ENCODE measurements around the gene PPP2R5C.

PPP2R5C gene

DNA sequence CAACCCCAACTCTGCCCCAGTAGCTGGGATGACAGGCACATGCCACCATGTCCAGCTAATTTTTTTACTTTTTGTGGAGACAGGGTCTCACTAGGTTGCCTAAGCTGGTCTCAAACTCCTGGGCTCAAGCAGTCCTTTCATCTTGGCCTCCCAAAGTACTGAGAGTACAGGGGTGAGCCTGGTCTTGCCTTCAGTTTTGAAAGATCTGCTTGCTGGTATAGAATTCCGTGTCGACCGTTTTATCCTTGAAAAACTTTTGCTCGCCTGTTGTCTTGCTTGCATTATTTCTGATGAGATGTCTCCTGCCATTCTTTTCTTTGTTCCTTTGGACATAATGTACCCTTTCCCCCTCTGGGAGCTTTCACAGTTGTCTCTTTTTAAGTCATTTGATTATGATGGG, 110.8 kb downstream of the PPP2R5C start:
- no peak for DNase-seq

DNA sequence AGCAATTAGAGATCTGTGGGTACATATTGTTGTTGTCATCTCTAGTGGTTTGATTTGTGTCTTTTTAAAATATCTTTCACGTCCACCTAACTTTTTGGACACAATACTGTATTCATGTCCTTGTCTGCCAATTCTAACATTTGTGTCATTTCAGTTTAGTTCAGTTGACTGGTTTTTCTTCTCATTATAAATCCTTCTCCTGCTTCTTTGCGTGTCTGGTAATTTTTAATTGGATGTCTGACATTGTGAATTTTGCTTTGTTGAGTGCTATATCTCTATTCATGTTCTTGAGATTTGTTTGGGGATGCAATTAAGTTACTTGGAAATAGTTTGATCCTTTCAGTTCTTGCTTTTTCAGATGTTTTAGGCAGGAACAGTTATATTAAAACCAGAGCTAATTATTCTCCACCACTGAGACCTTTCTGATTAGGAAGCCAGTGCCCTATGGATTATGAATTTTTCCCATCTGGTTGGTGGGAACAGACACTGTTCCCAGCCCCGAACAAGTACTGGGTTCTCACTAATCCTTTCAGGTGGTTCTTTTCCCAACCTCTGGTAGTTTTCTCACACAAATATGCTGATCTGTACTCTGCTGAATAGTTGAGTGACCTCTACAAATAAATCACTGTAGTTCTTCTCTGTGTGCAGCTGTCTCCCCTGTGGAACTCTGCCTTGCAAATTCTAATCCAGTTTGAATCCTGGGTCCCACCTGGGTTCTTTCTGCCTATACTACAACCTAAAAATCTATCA, 111.7 kb downstream of the PPP2R5C start:
- no peak for DNase-seq

DNA sequence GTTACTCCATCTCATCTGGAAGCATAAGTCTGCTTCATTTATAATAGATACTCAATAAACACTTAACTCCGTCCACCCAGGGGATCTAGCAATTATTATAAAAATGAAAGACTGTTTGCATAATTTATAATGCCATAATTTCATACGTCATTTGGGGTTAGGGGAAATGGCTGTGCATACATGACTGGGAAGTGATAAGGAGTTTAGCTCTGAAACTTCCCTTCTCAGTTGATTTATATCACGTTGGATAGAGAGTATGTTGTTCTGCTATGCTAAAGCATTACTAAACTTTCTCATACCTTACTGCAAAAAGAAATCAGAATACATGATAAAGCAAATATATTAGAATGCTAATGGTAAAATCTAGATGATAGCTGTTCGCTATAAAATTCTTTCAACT, 112.5 kb downstream of the PPP2R5C start:
- DNase-seq, result no peak

DNA sequence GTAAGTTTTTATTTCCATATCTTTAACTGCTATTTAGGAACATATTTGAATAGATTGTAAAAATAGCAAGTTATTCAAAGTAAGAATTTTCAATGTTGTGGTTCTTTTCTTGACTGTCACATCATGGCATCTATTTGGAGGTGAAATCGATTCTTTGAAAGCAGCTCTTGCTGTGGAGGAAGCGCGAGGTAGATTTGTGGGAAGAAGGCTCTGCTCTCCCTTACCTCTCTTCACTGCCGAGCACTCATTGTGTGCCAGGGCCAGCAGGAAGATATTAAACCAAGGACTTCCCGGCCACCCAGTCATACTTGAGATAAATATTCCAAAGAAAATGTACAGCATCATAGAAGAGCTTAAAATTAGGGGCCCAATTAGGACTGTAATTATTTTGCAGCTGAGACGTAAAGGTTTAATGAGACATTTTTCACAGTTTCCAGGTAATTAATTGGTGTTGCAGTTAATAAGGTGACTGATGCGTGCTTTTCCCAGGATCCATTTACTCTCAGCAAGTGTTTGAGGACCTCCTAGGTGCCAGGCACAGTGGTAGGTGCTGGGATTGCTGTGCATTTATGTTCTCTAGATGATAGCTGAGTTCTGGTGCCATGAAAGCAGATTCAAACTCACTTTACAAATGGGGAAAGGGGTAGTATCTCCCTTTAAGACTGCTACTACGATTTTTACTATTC, 113.7 kb downstream of the PPP2R5C start:
- DNase-seq, result no peak

DNA sequence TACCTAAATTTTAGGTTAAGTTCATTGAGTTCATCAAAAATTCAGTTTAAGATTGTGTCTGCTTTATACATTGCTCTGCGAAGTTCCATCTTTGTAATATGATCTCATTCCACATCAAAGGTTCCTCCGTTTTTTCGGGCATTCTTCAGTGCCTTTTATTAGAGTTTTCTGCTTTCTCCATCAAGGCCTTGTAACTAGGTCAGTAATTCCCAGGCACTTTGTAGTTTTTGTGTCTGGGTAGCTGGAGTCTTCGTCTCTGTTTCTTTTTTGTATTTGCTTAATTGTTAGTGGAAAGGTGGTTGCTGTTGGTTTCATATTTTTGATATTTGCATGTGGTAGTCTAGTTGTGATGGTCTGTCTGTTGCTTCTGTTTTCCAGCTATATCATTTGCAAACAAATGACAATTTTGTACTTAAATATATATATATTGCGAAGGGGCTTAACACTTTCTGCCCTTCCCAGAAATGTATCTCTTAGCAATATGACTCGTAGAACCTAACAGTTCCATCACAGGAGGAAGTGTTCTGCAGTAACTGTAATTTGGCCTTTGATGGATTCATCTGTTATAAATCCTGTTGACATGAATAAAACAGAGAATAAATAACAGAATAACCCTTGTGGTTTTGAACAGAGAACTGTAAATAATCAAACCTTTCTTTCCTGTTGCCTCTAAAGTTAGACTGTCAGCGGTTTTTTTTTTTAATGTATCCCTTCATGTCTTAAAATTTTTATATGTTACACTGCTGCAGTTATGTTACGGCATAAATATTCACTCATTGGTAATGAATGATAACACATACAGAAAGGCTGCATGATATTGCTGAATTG, 114.4 kb downstream of the PPP2R5C start:
- no peak for DNase-seq

DNA sequence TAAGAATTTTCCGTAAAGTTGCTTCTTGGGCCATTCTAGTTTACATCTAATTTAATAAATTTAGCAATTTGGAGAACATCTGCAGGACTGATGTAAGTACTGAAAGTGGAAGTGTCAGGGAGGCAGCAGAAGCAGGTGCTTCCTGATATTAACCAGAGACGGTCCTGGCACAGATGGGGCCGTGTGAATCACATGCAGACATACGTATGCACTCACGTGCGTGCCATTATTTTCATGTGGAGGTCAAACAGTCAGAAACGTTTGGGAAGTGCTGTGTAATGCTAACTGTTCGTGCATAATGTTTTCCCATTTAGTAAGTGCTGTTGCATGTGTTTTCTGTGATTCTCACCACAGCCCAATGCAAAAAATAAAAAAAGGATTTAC, 115.0 kb downstream of the PPP2R5C start:
- DNase-seq, result no peak

DNA sequence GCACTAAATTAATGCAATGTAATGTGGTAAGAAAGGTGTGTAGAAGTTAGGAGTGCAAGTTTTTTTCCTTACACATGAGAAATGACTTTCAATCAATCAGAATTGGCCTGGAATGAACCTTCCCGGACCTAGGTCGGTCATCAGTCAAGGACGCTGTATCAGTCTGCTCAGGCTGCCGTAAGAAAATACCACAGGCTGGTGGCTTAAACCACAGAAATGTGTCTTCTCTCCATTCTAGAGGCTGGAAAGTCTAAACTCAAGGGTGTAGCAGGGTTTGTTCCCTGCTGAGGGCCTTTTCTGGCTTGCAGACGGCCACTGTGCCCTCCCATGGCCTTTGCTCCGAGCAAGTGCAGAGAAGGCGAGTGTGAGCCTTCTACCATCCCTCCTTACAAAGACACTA, 116.3 kb downstream of the PPP2R5C start:
- DNase-seq, result no peak

DNA sequence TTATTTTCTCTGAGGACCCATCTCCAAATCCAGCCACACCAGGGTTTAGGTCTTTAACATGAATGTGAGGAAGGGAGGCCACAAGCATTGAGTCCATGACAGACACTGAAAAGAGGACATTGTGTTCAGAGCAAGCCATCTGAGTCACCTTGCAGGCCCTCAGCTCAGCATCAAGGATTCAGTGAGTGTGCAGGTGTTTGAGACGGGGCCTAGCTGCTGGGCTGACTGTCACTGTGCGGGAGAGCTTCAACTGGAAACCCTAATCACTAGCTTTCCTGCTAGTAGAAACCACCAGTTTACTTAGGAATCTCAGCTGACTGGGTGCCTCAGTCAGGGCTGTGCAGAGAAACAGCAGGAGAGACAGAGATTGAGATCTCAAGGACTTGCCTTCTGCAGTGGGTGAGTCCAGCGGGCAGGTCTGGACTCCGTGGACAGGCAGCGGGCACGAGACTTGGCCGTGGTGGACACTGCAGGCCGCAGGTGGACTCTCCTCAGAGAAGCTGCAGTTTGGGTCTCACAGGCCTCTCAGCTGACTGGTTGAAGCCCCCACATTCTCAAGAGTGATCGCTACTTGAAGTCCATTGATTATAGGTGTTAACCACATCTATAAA, 116.8 kb downstream of the PPP2R5C start:
- no peak for DNase-seq

DNA sequence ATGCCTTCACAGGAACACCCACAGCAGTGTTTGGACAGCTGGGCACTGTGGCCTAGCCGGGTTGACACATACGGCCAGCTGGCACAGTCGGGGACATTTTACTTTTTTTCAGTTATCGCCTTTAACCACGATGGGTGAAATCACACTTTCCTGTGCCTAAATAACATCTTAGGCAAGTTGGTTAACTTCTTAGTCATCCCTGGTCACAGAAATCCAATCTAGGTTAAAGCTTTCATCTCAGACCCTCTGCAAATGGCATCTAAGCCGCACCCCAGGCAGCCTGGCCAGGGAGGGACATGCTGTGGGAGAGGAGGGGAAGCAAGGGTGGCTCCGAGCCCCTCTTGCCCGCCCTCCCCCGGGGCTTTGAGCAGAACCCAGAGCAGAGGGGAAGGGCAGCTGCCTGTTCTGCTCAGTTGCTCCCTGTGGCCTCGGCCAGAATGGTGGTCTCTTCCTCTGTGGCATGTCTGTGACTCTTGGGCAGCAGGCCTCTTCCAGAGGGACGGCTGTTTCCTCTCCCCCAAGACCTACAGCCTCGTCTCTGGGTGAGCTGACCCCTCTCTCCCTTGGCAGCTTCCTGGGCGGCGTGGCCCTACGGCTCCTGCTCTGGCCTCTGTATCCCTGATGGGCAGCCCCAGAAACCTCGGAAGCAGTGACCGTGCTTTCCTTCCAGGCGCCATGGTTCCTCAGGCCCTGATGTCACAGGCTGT, 117.5 kb downstream of the PPP2R5C start:
- no peak for DNase-seq

DNA sequence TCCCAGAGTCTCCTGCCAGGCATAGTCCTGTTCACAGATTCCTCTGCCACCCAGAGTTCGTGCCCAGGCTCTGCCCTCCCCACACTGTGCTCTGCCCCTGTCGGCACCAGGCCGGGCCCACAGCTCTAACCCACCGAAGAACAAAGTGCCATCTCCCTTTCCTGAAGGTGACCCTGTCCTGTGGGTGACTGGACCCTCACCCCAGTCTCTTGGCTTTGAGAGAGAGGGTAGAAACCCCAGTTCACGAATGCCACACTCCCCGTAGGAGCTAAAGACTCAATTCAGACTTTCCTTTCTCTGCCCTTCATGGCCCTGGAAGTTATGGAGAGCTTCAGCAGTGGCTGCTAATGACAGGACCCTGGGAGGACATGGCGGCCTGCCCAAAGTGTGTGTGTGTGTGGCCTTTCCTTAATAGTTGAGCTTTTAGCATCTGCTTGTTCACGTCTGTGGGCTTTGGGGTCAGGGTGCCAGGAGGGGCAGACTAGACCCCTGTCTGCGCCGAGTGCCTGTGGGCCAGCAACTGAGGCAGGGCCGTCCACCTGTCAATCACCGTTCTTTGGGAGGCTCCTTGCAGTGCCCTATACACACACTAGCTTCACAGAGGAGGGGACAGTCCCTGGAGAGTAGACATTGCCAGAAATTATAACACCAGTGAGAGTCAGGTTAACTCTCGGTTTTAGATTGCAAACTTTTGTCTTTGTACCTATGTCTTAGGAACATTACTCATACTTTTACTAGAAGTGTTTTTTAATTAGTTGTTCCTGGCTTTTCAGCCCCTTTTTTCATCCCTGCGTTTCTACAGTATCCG, 118.2 kb downstream of the PPP2R5C start:
- no peak for DNase-seq

DNA sequence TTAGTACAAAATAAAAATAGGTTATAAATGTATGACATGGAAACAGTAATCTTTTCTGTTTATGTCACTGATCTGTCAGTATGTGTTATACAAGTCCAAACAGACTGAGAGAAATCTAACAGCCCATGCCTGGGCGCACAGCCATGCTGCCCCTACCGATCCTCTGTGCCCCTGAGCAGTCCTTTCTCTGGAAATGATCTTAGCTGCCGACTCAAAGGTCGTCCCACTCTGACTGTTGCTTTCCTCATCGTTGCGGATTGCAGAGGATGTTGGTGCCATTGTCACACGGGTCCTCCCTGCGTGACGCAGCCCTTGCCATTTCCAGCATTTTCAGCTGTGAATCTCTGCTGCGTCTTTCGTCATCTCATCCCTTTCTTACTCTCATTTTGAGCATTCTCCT, 119.9 kb downstream of the PPP2R5C start:
- DNase-seq, result no peak

DNA sequence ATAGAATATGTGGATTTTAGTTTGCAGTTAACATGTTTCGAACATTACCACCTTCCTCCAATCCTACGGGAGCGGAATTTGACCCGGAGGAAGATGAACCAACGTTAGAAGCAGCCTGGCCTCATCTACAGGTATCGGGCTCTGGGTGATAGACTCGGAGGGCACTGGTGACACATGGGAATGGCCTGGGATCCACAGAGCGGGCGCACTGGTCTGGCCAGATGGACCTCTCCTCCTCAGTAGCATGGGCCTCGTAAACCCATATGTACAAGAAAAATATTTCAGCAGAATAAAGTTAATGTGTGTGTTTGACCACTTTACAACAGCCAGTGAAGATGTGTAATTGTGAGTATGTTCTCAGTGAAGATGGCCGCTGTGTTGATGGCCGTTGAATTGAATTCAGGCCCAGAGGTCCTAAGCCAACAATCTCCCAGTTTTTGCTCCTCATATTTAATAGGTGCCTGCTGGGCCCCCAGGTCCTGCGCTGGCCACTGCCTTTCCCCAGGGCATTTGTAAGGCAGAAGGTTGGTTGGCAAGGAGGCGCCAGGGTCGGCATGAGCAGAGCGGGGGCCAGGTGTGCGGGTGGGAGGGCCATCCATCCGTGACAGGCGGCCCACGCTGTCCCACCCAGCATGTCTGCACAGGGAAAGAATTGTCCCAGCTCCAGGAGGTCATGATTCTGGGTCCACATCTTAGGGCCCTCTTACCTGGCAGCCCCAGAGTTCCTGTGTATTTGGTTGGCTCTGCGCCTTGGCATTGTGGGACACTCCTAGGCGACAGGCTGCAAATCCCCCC, 120.8 kb downstream of the PPP2R5C start:
- no peak for DNase-seq

DNA sequence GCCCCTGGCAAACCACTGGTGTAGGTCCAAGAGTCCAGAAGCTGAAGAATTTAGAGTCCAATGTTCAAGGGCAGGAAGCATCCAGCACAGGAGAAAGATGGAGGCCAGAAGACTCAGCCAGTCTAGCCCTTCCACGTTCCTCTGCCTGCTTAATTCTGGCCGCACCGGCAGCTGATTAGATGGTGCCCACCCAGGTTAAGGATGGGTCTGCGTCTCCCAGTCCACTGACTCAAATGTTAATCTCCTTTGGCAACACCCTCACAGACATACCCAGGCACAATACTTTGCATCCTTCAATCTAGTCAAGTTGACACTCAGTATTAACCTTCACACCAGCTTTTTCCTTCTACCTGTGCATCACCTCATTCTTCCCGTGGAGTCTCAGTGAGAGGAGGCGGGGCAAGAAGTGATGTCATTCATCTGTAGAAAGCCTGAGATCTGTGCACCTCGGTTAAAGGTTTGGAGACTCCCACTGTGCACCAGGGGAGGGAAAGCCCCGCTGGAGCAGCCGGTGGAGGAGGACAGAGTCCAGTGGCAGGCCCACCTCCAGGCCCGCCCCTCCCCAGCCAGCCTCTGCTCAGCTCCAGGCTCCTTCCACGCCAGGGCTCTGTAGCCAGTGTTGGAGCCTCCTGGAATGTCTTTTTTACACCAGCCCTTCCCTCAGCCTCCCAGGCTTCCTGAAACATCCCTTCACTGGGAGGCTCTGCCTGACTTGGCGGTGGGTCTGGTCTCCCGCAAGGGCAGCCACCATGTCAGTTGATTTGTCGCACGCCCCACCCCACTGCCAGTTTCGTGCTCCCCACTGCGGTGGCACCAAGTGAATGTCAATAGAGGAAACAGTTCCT, 122.8 kb downstream of the PPP2R5C start:
- DNase-seq, result no peak

DNA sequence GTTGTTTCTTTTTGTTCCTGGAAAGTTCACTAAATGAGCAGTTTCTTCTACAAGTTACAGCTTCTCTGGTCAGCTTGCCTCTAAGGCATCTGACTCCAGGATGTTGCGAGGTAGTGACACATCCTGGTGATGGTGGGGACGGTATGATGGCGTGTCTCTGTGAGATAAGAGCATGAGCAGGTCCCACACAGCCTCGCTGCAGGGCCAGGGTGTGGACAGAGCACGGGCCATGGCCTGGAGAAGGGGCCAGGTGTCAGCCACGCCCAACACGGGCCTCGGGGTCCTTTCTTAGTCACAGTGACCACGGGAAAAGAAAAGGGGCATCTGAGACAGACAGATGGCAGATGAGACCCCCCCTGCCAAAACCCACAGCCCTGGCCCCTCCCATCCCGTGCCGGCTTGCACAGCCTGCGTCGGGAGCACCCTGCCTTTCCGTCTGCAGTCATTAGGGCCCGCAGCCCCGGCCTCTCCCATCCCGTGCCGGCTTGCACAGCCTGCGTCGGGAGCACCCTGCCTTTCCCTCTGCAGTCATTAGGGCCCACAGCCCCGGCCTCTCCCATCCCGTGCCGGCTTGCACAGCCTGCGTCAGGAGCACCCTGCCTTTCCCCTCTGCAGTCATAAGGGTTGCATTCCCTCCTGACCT, 123.5 kb downstream of the PPP2R5C start:
- no peak for DNase-seq

DNA sequence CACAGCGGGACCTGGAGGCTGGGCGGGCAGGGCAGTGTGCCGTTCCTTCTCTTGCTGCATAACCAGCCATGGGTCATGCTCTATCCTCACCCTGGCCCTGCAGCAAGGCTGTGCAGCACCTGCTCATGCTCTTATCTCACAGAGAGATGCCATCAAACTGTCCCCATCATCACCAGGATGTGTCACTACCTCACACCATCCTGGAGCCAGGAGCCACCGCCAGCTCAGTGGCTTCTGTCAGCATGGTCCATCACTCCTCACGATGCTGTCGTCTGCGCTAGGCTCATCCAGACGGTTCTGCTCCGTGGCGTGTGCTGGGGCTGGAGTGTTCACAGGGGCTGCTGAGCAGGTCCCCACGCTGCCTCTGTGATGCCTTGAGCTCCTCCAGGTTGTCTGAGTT, 125.7 kb downstream of the PPP2R5C start:
- DNase-seq, result no peak

DNA sequence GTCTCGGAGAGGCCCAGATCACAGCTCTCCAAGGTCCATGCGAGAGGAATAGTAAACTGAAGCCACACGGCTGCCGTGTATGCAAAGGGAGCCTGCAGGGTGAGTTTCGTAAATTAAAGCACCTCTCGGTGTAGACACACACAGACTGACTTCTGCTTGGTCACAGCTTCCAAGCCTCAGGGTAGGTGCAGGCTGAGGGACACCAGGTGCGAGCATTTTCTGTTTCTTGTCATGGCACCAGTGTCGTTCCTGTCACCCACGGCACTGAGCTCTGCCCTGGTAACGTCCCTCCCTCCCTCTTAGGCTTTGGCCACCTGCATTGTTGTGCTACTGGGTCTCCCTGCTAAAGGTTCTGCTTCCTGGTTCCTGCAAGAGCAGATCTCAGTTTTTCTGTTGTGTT, 126.7 kb downstream of the PPP2R5C start:
- DNase-seq, result no peak

DNA sequence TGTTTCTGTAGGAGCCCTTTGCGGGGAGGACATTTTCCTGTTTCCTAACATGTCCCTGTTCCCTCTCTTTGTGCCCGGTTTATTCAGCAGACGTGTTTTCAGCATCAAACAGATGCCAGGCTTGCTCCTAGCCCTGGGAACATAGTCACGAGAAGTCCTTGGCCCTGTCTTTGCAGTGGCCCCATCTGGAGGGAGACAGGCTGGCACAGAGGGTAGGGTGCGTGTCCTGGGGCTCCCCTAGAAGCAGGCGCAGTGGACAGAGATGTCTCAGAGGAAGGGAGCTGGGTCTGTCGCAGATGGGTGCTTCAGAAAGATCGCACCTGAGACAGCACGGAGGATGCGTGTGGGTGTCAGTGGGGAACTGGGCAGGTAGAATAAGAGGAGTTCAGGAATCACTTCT, 127.9 kb downstream of the PPP2R5C start:
- DNase-seq, result no peak

DNA sequence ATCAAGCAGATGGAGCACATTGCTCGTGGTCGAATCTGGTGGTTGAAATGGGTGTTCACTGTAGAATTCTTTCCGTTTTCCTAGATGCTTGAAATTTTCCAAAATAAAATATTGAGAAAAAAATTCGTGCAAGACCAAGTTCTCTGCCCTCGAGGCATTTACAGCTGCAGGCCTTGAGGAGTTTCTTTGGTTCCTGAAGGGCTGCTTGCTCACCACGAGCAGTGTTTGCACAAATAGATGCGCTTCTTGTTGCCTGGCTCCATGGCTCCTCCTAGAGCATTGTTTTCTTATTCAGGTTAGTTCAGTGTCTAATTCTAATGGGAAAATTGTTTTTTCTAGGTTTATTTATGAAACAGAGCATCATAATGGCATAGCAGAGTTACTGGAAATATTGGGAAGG, 128.4 kb downstream of the PPP2R5C start:
- DNase-seq, result no peak

DNA sequence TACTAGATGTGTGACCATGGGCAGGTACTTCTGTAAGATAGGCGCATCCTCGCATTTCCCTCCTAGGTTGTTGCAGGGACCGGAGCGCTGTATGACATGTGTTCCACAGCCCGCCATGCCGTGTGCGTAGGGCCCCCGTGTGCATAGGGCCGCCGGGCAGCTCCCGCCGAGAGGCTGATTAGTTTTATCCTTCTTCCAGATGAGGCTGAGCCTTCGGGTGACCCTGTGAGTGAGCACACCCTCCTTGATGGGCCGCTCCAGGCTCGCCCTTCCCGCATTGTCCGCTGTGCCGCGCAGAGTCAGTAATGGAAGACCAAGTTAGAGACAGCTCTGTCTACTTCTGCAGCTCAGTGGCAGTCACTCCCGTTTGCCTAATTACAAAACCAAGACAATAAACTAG, 130.0 kb downstream of the PPP2R5C start:
- no peak for DNase-seq

DNA sequence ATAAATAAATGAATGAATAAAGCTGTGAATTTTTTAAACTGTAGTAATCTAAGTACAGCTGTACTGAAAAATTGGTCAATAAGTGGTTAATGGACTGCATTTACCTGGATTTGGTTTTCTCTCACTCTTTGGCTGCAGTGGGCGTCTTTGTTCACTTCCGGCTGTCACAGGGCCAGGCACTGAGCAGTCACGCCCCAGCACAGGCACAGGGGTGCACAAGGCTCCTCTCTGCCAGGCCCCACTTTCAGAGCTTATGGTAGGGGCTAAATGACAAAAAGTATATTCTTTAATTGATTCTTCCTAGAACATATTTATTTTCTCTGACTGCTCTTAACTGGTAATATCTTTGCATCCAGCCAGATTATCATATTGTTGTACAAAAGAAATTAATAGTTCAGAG, 132.2 kb downstream of the PPP2R5C start:
- DNase-seq, result no peak
